Measurements from ENCODE around the gene KAZN. TPM values are rescaled to one million over a fixed set of nuclear protein-coding genes. Genes with fewer than 3 reads are reported as not detected.

KAZN gene
- total and polyA plus RNA-seq, 2 donors (not counting 1 experiment from before 2014, with no cell fraction given), result 3.4 to 5.0 TPM

DNA sequence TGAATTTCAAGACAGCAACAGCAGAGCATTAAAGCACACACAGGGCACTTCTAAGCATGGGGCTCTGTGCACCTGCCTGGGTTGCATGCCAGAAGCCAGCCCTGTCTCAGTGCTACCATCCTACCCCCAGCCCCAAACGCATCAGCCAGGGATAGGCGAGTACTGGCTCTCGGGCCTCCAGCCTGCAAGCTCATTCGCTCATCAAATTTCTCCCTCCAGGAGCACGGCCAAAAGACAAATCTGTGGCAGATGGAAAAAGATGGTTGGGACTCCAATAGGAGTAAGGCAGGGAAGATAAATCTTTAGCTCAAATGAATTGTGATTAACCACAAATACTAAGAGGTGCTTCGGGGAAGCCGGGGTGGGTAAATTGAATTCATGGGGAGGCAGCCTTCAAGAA is 189.6 kb downstream of the KAZN start:
- Histone ChIP-seq H4K20me1 (ENCODE audit: control insufficient read depth, extremely low read depth, insufficient read depth, low read length) (no peaks in the 10 kb centered on the region), H3K4me2 (ENCODE audit: extremely low read depth, insufficient read depth, low read length) (no peak overlapping the region), H3K79me2 (ENCODE audit: control insufficient read depth, insufficient read depth, low read length) (no peaks in the 10 kb centered on the region), H2AFZ (ENCODE audit: low read length) (no peak overlapping the region), H3K36me3 (ENCODE audit: control insufficient read depth, insufficient read depth, low read length) (no peaks in the 10 kb centered on the region), H3K9ac (ENCODE audit: insufficient read depth, low read length) (no peak overlapping the region), H3K4me1 (ENCODE audit: control insufficient read depth, extremely low read depth, insufficient read depth, low read length) (no peaks in the 10 kb centered on the region), H3K4me3 (replicated peaks in 1 of 4; ENCODE audit: control extremely low read depth in 1 of 4, insufficient read depth in 1 of 4, low read depth in 3 of 4, low read length in 4 of 4) (no peak overlapping the region), H3K9me3 (ENCODE audit: control insufficient read depth, insufficient read depth, low read depth, low read length) (no peaks in the 10 kb centered on the region), H3K27ac (ENCODE audit: insufficient read depth, low read length) (no peak overlapping the region), H3K27me3 (ENCODE audit: control insufficient read depth, insufficient read depth, low read length) (no peaks in the 10 kb centered on the region)
- TF ChIP-seq EZH2 (IDR thresholded peaks at IDR 0.05; ENCODE audit: low read length, missing control alignments), result no peak
- TF ChIP-seq, protein P1, sequence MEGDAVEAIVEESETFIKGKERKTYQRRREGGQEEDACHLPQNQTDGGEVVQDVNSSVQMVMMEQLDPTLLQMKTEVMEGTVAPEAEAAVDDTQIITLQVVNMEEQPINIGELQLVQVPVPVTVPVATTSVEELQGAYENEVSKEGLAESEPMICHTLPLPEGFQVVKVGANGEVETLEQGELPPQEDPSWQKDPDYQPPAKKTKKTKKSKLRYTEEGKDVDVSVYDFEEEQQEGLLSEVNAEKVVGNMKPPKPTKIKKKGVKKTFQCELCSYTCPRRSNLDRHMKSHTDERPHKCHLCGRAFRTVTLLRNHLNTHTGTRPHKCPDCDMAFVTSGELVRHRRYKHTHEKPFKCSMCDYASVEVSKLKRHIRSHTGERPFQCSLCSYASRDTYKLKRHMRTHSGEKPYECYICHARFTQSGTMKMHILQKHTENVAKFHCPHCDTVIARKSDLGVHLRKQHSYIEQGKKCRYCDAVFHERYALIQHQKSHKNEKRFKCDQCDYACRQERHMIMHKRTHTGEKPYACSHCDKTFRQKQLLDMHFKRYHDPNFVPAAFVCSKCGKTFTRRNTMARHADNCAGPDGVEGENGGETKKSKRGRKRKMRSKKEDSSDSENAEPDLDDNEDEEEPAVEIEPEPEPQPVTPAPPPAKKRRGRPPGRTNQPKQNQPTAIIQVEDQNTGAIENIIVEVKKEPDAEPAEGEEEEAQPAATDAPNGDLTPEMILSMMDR (conservative IDR thresholded peaks at IDR 0.05 in 1 of 2, IDR thresholded peaks at IDR 0.05 in 1 of 2; ENCODE audit: low read depth in 1 of 2, low read length in 2 of 2), result no peak
- no peak for DNase-seq (ENCODE audit: low read depth in 2 of 2)

DNA sequence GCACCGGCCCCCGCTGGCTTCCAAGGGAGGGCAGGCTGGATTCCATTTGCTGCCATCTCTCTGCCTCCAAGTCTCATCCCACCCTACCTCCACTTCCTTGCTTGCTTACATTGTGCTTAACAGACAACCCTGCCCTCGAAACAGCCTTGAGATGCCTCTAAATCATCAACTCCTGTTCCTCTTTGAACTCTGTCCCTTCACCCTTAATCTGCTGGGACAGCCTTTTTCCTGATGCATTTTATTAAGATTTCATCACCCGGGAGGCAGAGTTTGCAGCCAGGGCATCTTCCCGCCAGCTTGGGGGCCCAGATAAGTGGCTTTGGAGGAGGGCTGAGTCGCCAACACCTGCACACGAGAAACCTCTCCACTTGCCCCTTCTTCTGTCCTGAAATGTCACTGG is 192.5 kb downstream of the KAZN start:
- no peaks in the 10 kb centered on the region for H3K27me3 ChIP-seq (ENCODE audit: control insufficient read depth, insufficient read depth, low read length)
- no peak overlapping the region for H3K27ac ChIP-seq (ENCODE audit: insufficient read depth, low read length)
- H3K4me3 ChIP-seq (replicated peaks in 1 of 4; ENCODE audit: control extremely low read depth in 1 of 4, insufficient read depth in 1 of 4, low read depth in 3 of 4, low read length in 4 of 4), result no peak overlapping the region
- no peaks in the 10 kb centered on the region for H3K4me1 ChIP-seq (ENCODE audit: control insufficient read depth, extremely low read depth, insufficient read depth, low read length)
- no peak overlapping the region for H3K4me2 ChIP-seq (ENCODE audit: extremely low read depth, insufficient read depth, low read length)
- no peak overlapping the region for H2AFZ ChIP-seq (ENCODE audit: low read length)
- DNase-seq (ENCODE audit: low read depth in 2 of 2), result no peak
- TF ChIP-seq EZH2 (IDR thresholded peaks at IDR 0.05; ENCODE audit: low read length, missing control alignments), result no peak
- TF ChIP-seq, protein P1 (conservative IDR thresholded peaks at IDR 0.05 in 1 of 2, IDR thresholded peaks at IDR 0.05 in 1 of 2; ENCODE audit: low read depth in 1 of 2, low read length in 2 of 2), result no peak
- no peaks in the 10 kb centered on the region for H3K79me2 ChIP-seq (ENCODE audit: control insufficient read depth, insufficient read depth, low read length)
- no peak overlapping the region for H3K9ac ChIP-seq (ENCODE audit: insufficient read depth, low read length)
- H3K9me3 ChIP-seq (ENCODE audit: control insufficient read depth, insufficient read depth, low read depth, low read length), result no peaks in the 10 kb centered on the region
- H4K20me1 ChIP-seq (ENCODE audit: control insufficient read depth, extremely low read depth, insufficient read depth, low read length), result no peaks in the 10 kb centered on the region
- no peaks in the 10 kb centered on the region for H3K36me3 ChIP-seq (ENCODE audit: control insufficient read depth, insufficient read depth, low read length)

DNA sequence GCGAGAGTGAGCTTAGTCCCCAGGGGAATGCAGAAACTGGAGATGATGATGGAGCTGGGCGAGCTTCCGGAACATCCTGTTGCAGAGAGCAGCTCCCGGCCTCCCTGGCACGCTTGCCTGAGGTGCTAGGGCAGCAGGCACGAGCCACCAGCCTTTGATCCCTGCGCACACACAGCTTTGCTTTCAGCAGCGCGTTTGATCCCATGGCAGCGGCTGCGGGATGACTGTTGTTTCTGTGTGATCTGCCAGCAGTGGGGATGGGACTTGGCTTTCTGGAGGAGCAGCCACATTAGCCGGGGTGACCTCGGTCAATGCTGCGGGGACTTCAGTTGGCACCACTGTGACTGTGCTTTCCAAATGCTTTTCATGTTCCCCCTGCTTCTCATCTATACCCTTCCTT is 193.2 kb downstream of the KAZN start:
- H3K9ac ChIP-seq (ENCODE audit: insufficient read depth, low read length), result no peak overlapping the region
- no peak overlapping the region for H2AFZ ChIP-seq (ENCODE audit: low read length)
- DNase-seq (ENCODE audit: low read depth in 2 of 2), result no peak
- no peak for TF ChIP-seq EZH2 (IDR thresholded peaks at IDR 0.05; ENCODE audit: low read length, missing control alignments)
- TF ChIP-seq, protein P1 (conservative IDR thresholded peaks at IDR 0.05 in 1 of 2, IDR thresholded peaks at IDR 0.05 in 1 of 2; ENCODE audit: low read depth in 1 of 2, low read length in 2 of 2), result no peak
- H3K4me3 ChIP-seq (replicated peaks in 1 of 4; ENCODE audit: control extremely low read depth in 1 of 4, insufficient read depth in 1 of 4, low read depth in 3 of 4, low read length in 4 of 4), result no peak overlapping the region
- H3K27ac ChIP-seq (ENCODE audit: insufficient read depth, low read length), result no peak overlapping the region
- H3K4me1 ChIP-seq (ENCODE audit: control insufficient read depth, extremely low read depth, insufficient read depth, low read length), result no peaks in the 10 kb centered on the region
- H3K9me3 ChIP-seq (ENCODE audit: control insufficient read depth, insufficient read depth, low read depth, low read length), result no peaks in the 10 kb centered on the region
- H3K36me3 ChIP-seq (ENCODE audit: control insufficient read depth, insufficient read depth, low read length), result no peaks in the 10 kb centered on the region
- H3K4me2 ChIP-seq (ENCODE audit: extremely low read depth, insufficient read depth, low read length), result no peak overlapping the region
- no peaks in the 10 kb centered on the region for H4K20me1 ChIP-seq (ENCODE audit: control insufficient read depth, extremely low read depth, insufficient read depth, low read length)
- no peaks in the 10 kb centered on the region for H3K79me2 ChIP-seq (ENCODE audit: control insufficient read depth, insufficient read depth, low read length)
- no peaks in the 10 kb centered on the region for H3K27me3 ChIP-seq (ENCODE audit: control insufficient read depth, insufficient read depth, low read length)

Measured in fibroblast of lung (primary cell).